K562 (cell line): ENCODE measurements around the gene DDX39A. TPM values are rescaled to one million over a fixed set of nuclear protein-coding genes. Genes with fewer than 3 reads are reported as not detected.
A peak's percentile ranks its signal among the peaks of the same experiment; 100 is the strongest.

Experiments used
- ADNP ChIP-seq: fragments of 200-800 bp; sonication (Bioruptor generic); IDR thresholded peaks from 2 replicates; pipeline ENCODE4 v1.6.1; 2016; ENCODE audit warnings: missing genetic modification characterization, missing compliant biosample characterization
- CBX5 ChIP-seq: IDR thresholded peaks from 2 replicates; pipeline ENCODE4 v1.6.1; 2014; ENCODE audit warnings: low read depth, borderline replicate concordance
- CHD2 ChIP-seq: IDR thresholded peaks from 2 replicates; pipeline ENCODE4 v1.6.1; 2011; ENCODE audit warnings: low read depth, low read length
- HDAC3 ChIP-seq: fragments of 450-650 bp; IDR thresholded peaks from 2 replicates; pipeline ENCODE4 v1.6.1; 2018; ENCODE audit warnings: borderline replicate concordance, mild to moderate bottlenecking, moderate library complexity; ENCODE audit not compliant: partially characterized antibody
- JUN ChIP-seq, 2 experiments: sonication (generic) in 1 of 2; formaldehyde crosslinking in 1 of 2; IDR thresholded peaks; 2 replicates each; pipeline versions ENCODE4 v1.6.1 to v1.8.0; 2012 to 2022; ENCODE audit warnings: borderline replicate concordance in 2 of 2, mild to moderate bottlenecking in 2 of 2, improper control_type of control experiment in 1 of 2, low read depth in 1 of 2, low read length in 1 of 2, missing genetic modification reagents in 1 of 2
- KLF10 ChIP-seq: fragments of 250-450 bp; sonication (Bioruptor Pico); IDR thresholded peaks from 2 replicates; pipeline ENCODE4 v1.6.1; 2021; ENCODE audit warnings: matching md5 sums
- MAFF ChIP-seq: IDR thresholded peaks from 2 replicates; pipeline ENCODE4 v1.6.1; 2012; ENCODE audit warnings: low read length, improper control_type of control experiment
- MCM7 ChIP-seq, 2 experiments: fragments of 450-650 bp; IDR thresholded peaks; 2 replicates each; pipeline ENCODE4 v1.6.1; 2016 to 2018
- NONO ChIP-seq, 2 experiments: fragments of 200-400 bp in 1 of 2; fragments of 450-650 bp in 1 of 2; formaldehyde crosslinking in 1 of 2; IDR thresholded peaks; 2 replicates each; pipeline ENCODE4 v1.6.1; 2017; ENCODE audit warnings: low read depth in 2 of 2, mild to moderate bottlenecking in 2 of 2, moderate library complexity in 2 of 2, low read length in 1 of 2
- POLR2G ChIP-seq: fragments of 200-400 bp; formaldehyde crosslinking; IDR thresholded peaks from 2 replicates; pipeline ENCODE4 v1.6.1; 2017; ENCODE audit warnings: low read depth, mild to moderate bottlenecking, antibody characterized with exemption, low read length, moderate library complexity
- PTTG1 ChIP-seq: fragments of 450-650 bp; IDR thresholded peaks from 2 replicates; pipeline ENCODE4 v1.6.1; 2016; ENCODE audit warnings: low read depth, mild to moderate bottlenecking, missing genetic modification characterization, missing compliant biosample characterization
- PURB ChIP-seq: sonication (generic); formaldehyde crosslinking; IDR thresholded peaks from 2 replicates; pipeline ENCODE4 v1.9.0; 2021; ENCODE audit warnings: low read depth, mild to moderate bottlenecking, missing genetic modification reagents
- PYGO2 ChIP-seq: fragments of 450-650 bp; IDR thresholded peaks from 2 replicates; pipeline ENCODE4 v1.6.1; 2016; ENCODE audit warnings: mild to moderate bottlenecking, missing genetic modification characterization, moderate library complexity, missing compliant biosample characterization
- SAFB2 ChIP-seq: fragments of 200-400 bp; formaldehyde crosslinking; IDR thresholded peaks from 2 replicates; pipeline ENCODE4 v1.6.1; 2018; ENCODE audit warnings: borderline replicate concordance, low read length, low read depth, moderate library complexity; ENCODE audit not compliant: severe bottlenecking
- SNRNP70 ChIP-seq: fragments of 200-400 bp; formaldehyde crosslinking; optimal IDR thresholded peaks from 2 replicates; pipeline ENCODE3; 2017; ENCODE audit warnings: low read depth, low read length
- TAL1 ChIP-seq: fragments of 450-650 bp; IDR thresholded peaks from 2 replicates; pipeline ENCODE4 v1.6.1; 2016; ENCODE audit warnings: mild to moderate bottlenecking
- TARDBP ChIP-seq: fragments of 450-650 bp; IDR thresholded peaks from 2 replicates; pipeline ENCODE4 v1.6.1; 2016
- TCFL5 ChIP-seq: fragments of 250-450 bp; sonication (Bioruptor Pico); conservative IDR thresholded peaks from 2 replicates; pipeline ENCODE4 v1.6.1; 2021; ENCODE audit warnings: mild to moderate bottlenecking, moderate library complexity, matching md5 sums
- TFAM ChIP-seq: fragments of 250-450 bp; sonication (Bioruptor Pico); conservative IDR thresholded peaks from 2 replicates; pipeline ENCODE4 v1.5.0; 2021; ENCODE audit warnings: mild to moderate bottlenecking, moderate library complexity
- XRCC4 ChIP-seq: IDR thresholded peaks from one replicate; pipeline ENCODE4 v1.6.1; 2011; ENCODE audit not compliant: insufficient read depth, insufficient read length; ENCODE audit errors: extremely low read depth
- ZNF41 ChIP-seq: fragments of 250-450 bp; sonication (Bioruptor Pico); conservative IDR thresholded peaks from 2 replicates; pipeline ENCODE4 v1.4.0; 2020; ENCODE audit warnings: mild to moderate bottlenecking
- ZNF696 ChIP-seq: fragments of 250-450 bp; sonication (Bioruptor Pico); conservative IDR thresholded peaks from 2 replicates; pipeline ENCODE4 v1.4.0; 2020; ENCODE audit warnings: mild to moderate bottlenecking, moderate library complexity
- polyA plus RNA-seq, 8 experiments: library from polyadenylated mRNA; depleted of rRNA in 4 of 8; stranded (reverse) in 5 of 8; unstranded in 3 of 8; fragments of >200 nt; fragmentation: Nextera tagmentation in 2 of 8; fragmentation: Illumina TruSeq in 1 of 8; extraction: Ambion mirVana in 2 of 8; extraction: Trizol in 1 of 8; gene quantifications; 2 replicates each; pipeline versions ENCODE4 v1.2.1 to v1.2.3, GENCODE V29; 2011 to 2014; ENCODE audit warnings: inconsistent platforms in 1 of 8, missing spikeins in 1 of 8
- total RNA-seq, 7 experiments: library from RNA; depleted of rRNA in 6 of 7; stranded (reverse); fragments of >200 nt in 6 of 7; fragmentation: Illumina TruSeq in 2 of 7; extraction: Trizol in 2 of 7; gene quantifications; 2 replicates each; pipeline versions ENCODE4 v1.2.1 to v1.2.3, GENCODE V29; 2011 to 2021; ENCODE audit warnings: low replicate concordance in 1 of 7
- TF ChIP-seq, protein P1 (sequence below), 2 experiments: fragments of 250-450 bp in 1 of 2; fragments of 450-650 bp in 1 of 2; sonication (Bioruptor Pico) in 1 of 2; IDR thresholded peaks; 2 replicates each; pipeline versions ENCODE4 v1.6.1 to v1.8.0; 2016 to 2021; ENCODE audit warnings: mild to moderate bottlenecking in 2 of 2, moderate library complexity in 2 of 2, missing compliant biosample characterization in 1 of 2, missing genetic modification characterization in 1 of 2
- TF ChIP-seq, protein P2 (sequence below): sonication (generic); formaldehyde crosslinking; IDR thresholded peaks from 2 replicates; pipeline ENCODE4 v1.8.1; 2022; ENCODE audit warnings: missing genetic modification reagents
- TF ChIP-seq, protein P3 (sequence below): fragments of 150-350 bp; IDR thresholded peaks from 2 replicates; pipeline ENCODE4 v1.6.1; 2014; ENCODE audit warnings: low read depth, mild to moderate bottlenecking, low read length, borderline replicate concordance
- TF ChIP-seq, protein P4 (sequence below): fragments of 250-450 bp; sonication (Bioruptor Pico); IDR thresholded peaks from 2 replicates; pipeline ENCODE4 v1.9.0; 2021; ENCODE audit warnings: mild to moderate bottlenecking

Gene DDX39A
- total and polyA plus RNA-seq, 9 of the 15 experiments (the other 6 are each of a cell fraction or from before 2014, with no cell fraction given): 90.3 to 250 (median 188) TPM

DNA sequence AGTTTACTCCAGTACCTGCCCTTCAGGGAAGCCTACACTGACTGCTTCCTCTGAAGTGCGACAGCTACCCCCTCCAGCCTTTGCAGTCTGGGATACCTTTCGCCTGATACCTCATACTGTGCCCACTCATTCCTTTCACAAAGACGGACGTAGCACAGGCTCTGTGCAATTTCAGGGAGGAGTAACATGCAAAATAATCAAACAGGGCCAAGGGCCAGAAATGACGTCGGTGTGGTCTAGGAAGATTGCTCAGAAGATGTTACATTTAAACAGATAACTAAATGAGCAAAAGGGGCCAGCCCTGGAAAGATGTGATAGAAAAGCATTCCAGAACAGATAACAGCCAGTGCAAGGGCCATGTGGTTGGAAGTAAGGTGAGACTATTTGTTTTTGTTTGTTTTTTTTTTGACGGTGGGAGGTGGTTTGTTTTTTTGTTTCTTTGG is 6.6 kb upstream of the DDX39A start (continued):
- TF ChIP-seq, protein P1, sequence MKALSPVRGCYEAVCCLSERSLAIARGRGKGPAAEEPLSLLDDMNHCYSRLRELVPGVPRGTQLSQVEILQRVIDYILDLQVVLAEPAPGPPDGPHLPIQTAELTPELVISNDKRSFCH (CRISPR knock-in tag; IDR thresholded peaks at IDR 0.05): no peak
- TF ChIP-seq, protein P1 (tag; IDR thresholded peaks at IDR 0.05): no peak
- TF ChIP-seq CBX5: no peak
- no peak for TF ChIP-seq SAFB2
- no peak for TF ChIP-seq PTTG1 (tag)
- TF ChIP-seq HDAC3: no peak
- TF ChIP-seq NONO (IDR thresholded peaks at IDR 0.05; ENCODE audit: low read depth in 2 of 2, low read length in 1 of 2): no peak
- TF ChIP-seq ADNP (tag): peak; percentile 88
- TF ChIP-seq, protein P2, sequence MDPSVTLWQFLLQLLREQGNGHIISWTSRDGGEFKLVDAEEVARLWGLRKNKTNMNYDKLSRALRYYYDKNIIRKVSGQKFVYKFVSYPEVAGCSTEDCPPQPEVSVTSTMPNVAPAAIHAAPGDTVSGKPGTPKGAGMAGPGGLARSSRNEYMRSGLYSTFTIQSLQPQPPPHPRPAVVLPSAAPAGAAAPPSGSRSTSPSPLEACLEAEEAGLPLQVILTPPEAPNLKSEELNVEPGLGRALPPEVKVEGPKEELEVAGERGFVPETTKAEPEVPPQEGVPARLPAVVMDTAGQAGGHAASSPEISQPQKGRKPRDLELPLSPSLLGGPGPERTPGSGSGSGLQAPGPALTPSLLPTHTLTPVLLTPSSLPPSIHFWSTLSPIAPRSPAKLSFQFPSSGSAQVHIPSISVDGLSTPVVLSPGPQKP (CRISPR knock-in tag): no peak
- TF ChIP-seq XRCC4: no peak
- TF ChIP-seq, protein P3, sequence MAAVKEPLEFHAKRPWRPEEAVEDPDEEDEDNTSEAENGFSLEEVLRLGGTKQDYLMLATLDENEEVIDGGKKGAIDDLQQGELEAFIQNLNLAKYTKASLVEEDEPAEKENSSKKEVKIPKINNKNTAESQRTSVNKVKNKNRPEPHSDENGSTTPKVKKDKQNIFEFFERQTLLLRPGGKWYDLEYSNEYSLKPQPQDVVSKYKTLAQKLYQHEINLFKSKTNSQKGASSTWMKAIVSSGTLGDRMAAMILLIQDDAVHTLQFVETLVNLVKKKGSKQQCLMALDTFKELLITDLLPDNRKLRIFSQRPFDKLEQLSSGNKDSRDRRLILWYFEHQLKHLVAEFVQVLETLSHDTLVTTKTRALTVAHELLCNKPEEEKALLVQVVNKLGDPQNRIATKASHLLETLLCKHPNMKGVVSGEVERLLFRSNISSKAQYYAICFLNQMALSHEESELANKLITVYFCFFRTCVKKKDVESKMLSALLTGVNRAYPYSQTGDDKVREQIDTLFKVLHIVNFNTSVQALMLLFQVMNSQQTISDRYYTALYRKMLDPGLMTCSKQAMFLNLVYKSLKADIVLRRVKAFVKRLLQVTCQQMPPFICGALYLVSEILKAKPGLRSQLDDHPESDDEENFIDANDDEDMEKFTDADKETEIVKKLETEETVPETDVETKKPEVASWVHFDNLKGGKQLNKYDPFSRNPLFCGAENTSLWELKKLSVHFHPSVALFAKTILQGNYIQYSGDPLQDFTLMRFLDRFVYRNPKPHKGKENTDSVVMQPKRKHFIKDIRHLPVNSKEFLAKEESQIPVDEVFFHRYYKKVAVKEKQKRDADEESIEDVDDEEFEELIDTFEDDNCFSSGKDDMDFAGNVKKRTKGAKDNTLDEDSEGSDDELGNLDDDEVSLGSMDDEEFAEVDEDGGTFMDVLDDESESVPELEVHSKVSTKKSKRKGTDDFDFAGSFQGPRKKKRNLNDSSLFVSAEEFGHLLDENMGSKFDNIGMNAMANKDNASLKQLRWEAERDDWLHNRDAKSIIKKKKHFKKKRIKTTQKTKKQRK: no peak
- no peak for TF ChIP-seq MCM7 (IDR thresholded peaks at IDR 0.05)
- peak; percentile 59 for TF ChIP-seq TAL1
- no peak for TF ChIP-seq PURB (CRISPR knock-in tag)
- TF ChIP-seq CHD2: no peak
- TF ChIP-seq ZNF696: no peak
- no peak for TF ChIP-seq MAFF
- TF ChIP-seq TCFL5 (CRISPR knock-in tag): no peak
- no peak for TF ChIP-seq TARDBP
- TF ChIP-seq SNRNP70: no peak
- TF ChIP-seq, protein P4, sequence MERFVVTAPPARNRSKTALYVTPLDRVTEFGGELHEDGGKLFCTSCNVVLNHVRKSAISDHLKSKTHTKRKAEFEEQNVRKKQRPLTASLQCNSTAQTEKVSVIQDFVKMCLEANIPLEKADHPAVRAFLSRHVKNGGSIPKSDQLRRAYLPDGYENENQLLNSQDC (CRISPR knock-in tag): no peak
- TF ChIP-seq JUN (IDR thresholded peaks at IDR 0.05; ENCODE audit: borderline replicate concordance, low read depth, low read length): no peak
- no peak for TF ChIP-seq JUN (CRISPR knock-in tag; IDR thresholded peaks at IDR 0.05; ENCODE audit: borderline replicate concordance)
- TF ChIP-seq ZNF41 (CRISPR knock-in tag): no peak
- TF ChIP-seq POLR2G: no peak
- no peak for TF ChIP-seq PYGO2 (tag)
- TF ChIP-seq TFAM (CRISPR knock-in tag): no peak
- no peak for TF ChIP-seq KLF10
